OCI-LY1 (cell line): ENCODE measurements around the gene CDH2.

ENCODE experiments used
- H2AFZ ChIP-seq: fragments of 200-600 bp; sonication (generic), shearing (Covaris generic); 2 replicates; pipeline ENCODE4 v1.6.0; 2014; ENCODE audit warnings: antibody characterized with exemption, mild to moderate bottlenecking, low read length
- H3F3A ChIP-seq: fragments of 200-600 bp; sonication (generic), shearing (Covaris generic); 2 replicates; pipeline ENCODE4 v1.6.0; 2014; ENCODE audit warnings: mild to moderate bottlenecking, antibody characterized with exemption, low read length, moderate library complexity; ENCODE audit not compliant: insufficient read depth
- H3K27ac ChIP-seq: fragments of 200-600 bp; sonication (generic); 2 replicates; pipeline ENCODE4 v1.5.1; 2014; ENCODE audit warnings: low read length, mixed run types, mild to moderate bottlenecking, low read depth; ENCODE audit not compliant: poor library complexity, severe bottlenecking
- H3K27me3 ChIP-seq: fragments of 200-600 bp; sonication (generic); 2 replicates; pipeline ENCODE4 v1.6.0; 2014; ENCODE audit warnings: antibody characterized with exemption, mild to moderate bottlenecking, low read length, moderate library complexity; ENCODE audit not compliant: insufficient read depth
- H3K36me3 ChIP-seq: fragments of 200-600 bp; sonication (generic); 2 replicates; pipeline ENCODE4 v1.6.1; 2014; ENCODE audit warnings: mild to moderate bottlenecking, antibody characterized with exemption, low read length, moderate library complexity, mixed read lengths; ENCODE audit not compliant: insufficient read depth
- H3K4me1 ChIP-seq: fragments of 200-600 bp; sonication (generic); 2 replicates; pipeline ENCODE4 v1.5.1; 2014; ENCODE audit warnings: mild to moderate bottlenecking, low read length, moderate library complexity; ENCODE audit not compliant: insufficient read depth, severe bottlenecking
- H3K4me2 ChIP-seq: fragments of 200-600 bp; sonication (generic), shearing (Covaris generic); 2 replicates; pipeline ENCODE4 v1.6.1; 2014; ENCODE audit warnings: low read length
- H3K4me3 ChIP-seq: fragments of 200-600 bp; sonication (generic); 2 replicates; pipeline ENCODE4 v1.5.1; 2014; ENCODE audit warnings: low read length, low read depth, mild to moderate bottlenecking, mixed read lengths; ENCODE audit not compliant: poor library complexity, severe bottlenecking
- H3K79me2 ChIP-seq: fragments of 200-600 bp; shearing (Covaris generic); 2 replicates; pipeline ENCODE4 v1.6.1; 2016; ENCODE audit warnings: mixed run types, low read length, mixed read lengths; ENCODE audit not compliant: insufficient read depth
- H3K9ac ChIP-seq: fragments of 200-600 bp; sonication (generic), shearing (Covaris generic); 2 replicates; pipeline ENCODE4 v1.6.1; 2014; ENCODE audit warnings: mild to moderate bottlenecking, low read length, mixed read lengths
- H3K9me2 ChIP-seq: fragments of 200-600 bp; sonication (generic), shearing (Covaris generic); 2 replicates; pipeline ENCODE4 v1.6.1; 2014; ENCODE audit warnings: low read depth, mild to moderate bottlenecking, low read length, mixed read lengths
- H3K9me3 ChIP-seq: fragments of 200-600 bp; shearing (Covaris generic); 2 replicates; pipeline ENCODE4 v1.6.1; 2014; ENCODE audit warnings: low read length, mixed read lengths
- H4K20me1 ChIP-seq: fragments of 200-600 bp; sonication (generic), shearing (Covaris generic); 2 replicates; pipeline ENCODE4 v1.6.0; 2016; ENCODE audit warnings: mild to moderate bottlenecking, low read length; ENCODE audit not compliant: insufficient read depth
- CTCF ChIP-seq: fragments of 200-600 bp; sonication (generic), shearing (Covaris generic); IDR thresholded peaks from 2 replicates; pipeline ENCODE4 v1.5.1; 2017; ENCODE audit warnings: mild to moderate bottlenecking, antibody characterized with exemption, low read length, moderate library complexity, mixed read lengths
- EZH2 ChIP-seq: fragments of 200-600 bp; sonication (generic), shearing (Covaris generic); IDR thresholded peaks from 2 replicates; pipeline ENCODE4 v1.8.0; 2017; ENCODE audit warnings: borderline replicate concordance, mixed run types, mild to moderate bottlenecking, antibody characterized with exemption, low read length, moderate library complexity, mixed read lengths

CDH2 gene

GRCh38 chr18:28152754-28153153 lies 24.2 kb downstream of the CDH2 start:
- no peaks in the 10 kb centered on the region for H3K9me3 ChIP-seq
- H4K20me1 ChIP-seq: no peaks in the 10 kb centered on the region
- no peaks in the 10 kb centered on the region for H3K79me2 ChIP-seq
- H3K27me3 ChIP-seq: no peaks in the 10 kb centered on the region
- H3F3A ChIP-seq: no peaks in the 10 kb centered on the region
- H3K9ac ChIP-seq: no peak overlapping the region
- H2AFZ ChIP-seq: no peak overlapping the region
- H3K9me2 ChIP-seq: no peaks in the 10 kb centered on the region
- no peaks in the 10 kb centered on the region for H3K36me3 ChIP-seq
- no peaks in the 10 kb centered on the region for H3K4me1 ChIP-seq
- H3K27ac ChIP-seq: no peak overlapping the region
- H3K4me3 ChIP-seq: no peak overlapping the region
- H3K4me2 ChIP-seq: no peak overlapping the region
- TF ChIP-seq CTCF: no peak
- no peak for TF ChIP-seq EZH2

DNA sequence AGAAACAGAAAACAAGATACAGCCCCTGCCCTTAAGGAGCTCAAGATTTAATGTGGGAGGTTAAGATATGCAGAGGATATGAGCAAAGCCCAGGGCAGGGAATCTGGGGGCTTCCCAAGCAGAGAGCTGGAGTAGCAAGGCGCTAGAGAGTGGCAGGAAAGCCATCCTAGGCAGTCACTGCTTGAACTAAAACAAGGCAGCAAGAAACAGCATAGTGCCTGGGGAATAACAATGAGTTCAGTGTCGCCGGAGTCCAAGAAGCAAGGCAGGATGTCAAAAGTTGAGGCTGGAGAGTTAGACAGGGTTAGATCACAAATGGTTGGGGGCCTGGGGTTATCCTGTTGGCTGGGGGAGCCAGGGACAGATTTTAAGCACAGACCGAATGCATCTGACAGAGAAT lies 24.6 kb downstream of the CDH2 start:
- no peaks in the 10 kb centered on the region for H3K9me3 ChIP-seq
- no peak for TF ChIP-seq EZH2
- TF ChIP-seq CTCF: no peak

GRCh38 chr18:28151434-28151833 lies 25.5 kb downstream of the CDH2 start:
- H3K27me3 ChIP-seq: no peaks in the 10 kb centered on the region
- H3K4me1 ChIP-seq: no peaks in the 10 kb centered on the region
- H3K4me3 ChIP-seq: no peak overlapping the region
- TF ChIP-seq CTCF (no peak), EZH2 (no peak)
- H3F3A ChIP-seq: no peaks in the 10 kb centered on the region
- no peaks in the 10 kb centered on the region for H4K20me1 ChIP-seq
- no peak overlapping the region for H3K4me2 ChIP-seq
- no peaks in the 10 kb centered on the region for H3K9me3 ChIP-seq
- no peaks in the 10 kb centered on the region for H3K9me2 ChIP-seq
- no peaks in the 10 kb centered on the region for H3K36me3 ChIP-seq
- H2AFZ ChIP-seq: no peak overlapping the region
- no peak overlapping the region for H3K27ac ChIP-seq
- H3K9ac ChIP-seq: no peak overlapping the region
- H3K79me2 ChIP-seq: no peaks in the 10 kb centered on the region

More for the DNA sequence above, 24.6 kb downstream of the CDH2 start:
- Histone ChIP-seq H3K4me2 (no peak overlapping the region), H3K27ac (no peak overlapping the region), H3K9ac (no peak overlapping the region), H3K27me3 (no peaks in the 10 kb centered on the region), H3K79me2 (no peaks in the 10 kb centered on the region), H3K4me3 (no peak overlapping the region), H4K20me1 (no peaks in the 10 kb centered on the region), H3K36me3 (no peaks in the 10 kb centered on the region), H3K4me1 (no peaks in the 10 kb centered on the region), H3F3A (no peaks in the 10 kb centered on the region), H2AFZ (no peak overlapping the region), H3K9me2 (no peaks in the 10 kb centered on the region)
